ENCODE data around the gene MAP3K4. TPM values are rescaled to one million over a fixed set of nuclear protein-coding genes. Genes with fewer than 3 reads are reported as not detected.

Gene MAP3K4
- total RNA-seq, 1 donor from 2014 or later: 42.4 TPM

GRCh38 chr6:161000632-161001031, 9.1 kb downstream of the MAP3K4 start:
- intact Hi-C loops (cut with micrococcal nuclease): no loop called here

- intact Hi-C loops (cut with micrococcal nuclease): no loop called here
These were observed 9.9 kb downstream of the MAP3K4 start for GRCh38 chr6:161001421-161001820.

GRCh38 chr6:161003336-161003735, 11.8 kb downstream of the MAP3K4 start:
- intact Hi-C loops (cut with micrococcal nuclease): no loop called here

- intact Hi-C loops (cut with micrococcal nuclease): no loop called here
These were observed 16.7 kb downstream of the MAP3K4 start for GRCh38 chr6:161008245-161008644.

GRCh38 chr6:161009991-161010390, 18.4 kb downstream of the MAP3K4 start:
- intact Hi-C loops (cut with micrococcal nuclease): no loop called here

GRCh38 chr6:161010418-161010817, 18.8 kb downstream of the MAP3K4 start:
- intact Hi-C loops (cut with micrococcal nuclease): no loop called here

GRCh38 chr6:161011492-161012480, 20.2 kb downstream of the MAP3K4 start:
- intact Hi-C loops (cut with micrococcal nuclease): no loop called here

GRCh38 chr6:161013695-161014094, 22.1 kb downstream of the MAP3K4 start:
- intact Hi-C loops (cut with micrococcal nuclease): no loop called here

GRCh38 chr6:161017766-161018564, 26.4 kb downstream of the MAP3K4 start:
- intact Hi-C loops (cut with micrococcal nuclease): no loop called here

- intact Hi-C loops (cut with micrococcal nuclease): no loop called here
These were observed 27.8 kb downstream of the MAP3K4 start for GRCh38 chr6:161019324-161019839.

- intact Hi-C loops (cut with micrococcal nuclease): no loop called here
These were observed 30.0 kb downstream of the MAP3K4 start for GRCh38 chr6:161021543-161021942.

- intact Hi-C loops (cut with micrococcal nuclease): no loop called here
These were observed 30.6 kb downstream of the MAP3K4 start for GRCh38 chr6:161021998-161022743.

GRCh38 chr6:161023316-161023715, 31.7 kb downstream of the MAP3K4 start:
- intact Hi-C loops (cut with micrococcal nuclease): no loop called here

GRCh38 chr6:161024364-161024920, 32.9 kb downstream of the MAP3K4 start:
- intact Hi-C loops (cut with micrococcal nuclease): no loop called here

- intact Hi-C loops (cut with micrococcal nuclease): loop anchor here (2.0 kb wide), 1 partner anchor 35 kb away; no protein-coding TSS in a partner anchor
These were observed 35.8 kb downstream of the MAP3K4 start for GRCh38 chr6:161027385-161027784.

- intact Hi-C loops (cut with micrococcal nuclease): no loop called here
These were observed 37.7 kb downstream of the MAP3K4 start for GRCh38 chr6:161029195-161029809.

- intact Hi-C loops (cut with micrococcal nuclease): no loop called here
These were observed 40.3 kb downstream of the MAP3K4 start for GRCh38 chr6:161031721-161032495.

- intact Hi-C loops (cut with micrococcal nuclease): no loop called here
These were observed 42.1 kb downstream of the MAP3K4 start for GRCh38 chr6:161033667-161034066.

GRCh38 chr6:161035182-161035980, 43.8 kb downstream of the MAP3K4 start:
- intact Hi-C loops (cut with micrococcal nuclease): no loop called here

All from T-helper 1 cell treated with Interleukin-12 subunit alpha and Interleukin-12 subunit beta and Interleukin-4 antibody, amounts not matched to agents 30 ng/mL and 1 ng/mL, for 36 hours (primary cell).